Measurements from ENCODE around the gene NME3. TPM values are rescaled to one million over a fixed set of nuclear protein-coding genes. Genes with fewer than 3 reads are reported as not detected.

NME3 gene
- total and polyA plus RNA-seq, 2 of the 13 experiments (the other 11 are each of a cell fraction or from before 2014, with no cell fraction given): 10.4 to 15.9 TPM

GRCh38 chr16:1762196-1762878 lies 9.0 kb downstream of the NME3 start:
- Histone ChIP-seq H3K36me3 (replicated peaks in 1 of 2; ENCODE audit: control insufficient read depth in 1 of 2, insufficient read depth in 2 of 2, low read length in 2 of 2) (peaks cover 22 to 35% of the 10 kb centered on the region in 2 experiments; a peak in 4 of 5 replicates), H3K4me2 (ENCODE audit: low read depth, low read length) (no peak overlapping the region), H3K4me1 (ENCODE audit: insufficient read depth, low read length) (peaks cover 9% of the 10 kb centered on the region), H3K27ac (ENCODE audit: extremely low read length, insufficient read depth, low read length) (no peak overlapping the region), H3K9ac (ENCODE audit: insufficient read depth, low read depth, low read length) (no peak overlapping the region), H2AFZ (ENCODE audit: low read length) (no peak overlapping the region), H3K79me2 (ENCODE audit: insufficient read depth, low read length) (no peaks in the 10 kb centered on the region), H4K20me1 (ENCODE audit: insufficient read depth, low read length) (no peaks in the 10 kb centered on the region), H3K9me3 (ENCODE audit: low read length) (no peaks in the 10 kb centered on the region), H3K27me3 (ENCODE audit: control insufficient read depth in 1 of 2, insufficient read depth in 2 of 2, low read length in 2 of 2) (no peaks in the 10 kb centered on the region), H3K4me3 (replicated peaks in 1 of 3; ENCODE audit: insufficient read depth in 1 of 3, low read depth in 2 of 3, low read length in 3 of 3) (no peak overlapping the region)
- in situ Hi-C loops (cut with HindIII; ENCODE audit: extremely low pct_ligation_motif_present, low pct_unique_long_range_greater_than_20kb) (no loop called here), intact Hi-C loops (cut with micrococcal nuclease; ENCODE audit: unreplicated experiment) (no loop called here)
- ATAC-seq (no peak), DNase-seq (ENCODE audit: low spot score) (no peak), FAIRE-seq (no peak)
- ChIA-PET CTCF (ENCODE audit: low intra/inter-chr PET ratio, low total read pairs) (no interaction called here), POLR2A (no interaction called here)
- BruUV-seq (replicated peaks): no TSS peak
- 97% methylated on average over 20 of the region's 30 CpGs for WGBS (ENCODE audit: low lambda C conversion rate)
- TF ChIP-seq NR2F6 (IDR thresholded peaks at IDR 0.05) (no peak), NR2F6 (CRISPR knock-in tag; IDR thresholded peaks at IDR 0.05) (no peak), ZNF326 (CRISPR knock-in tag; IDR thresholded peaks at IDR 0.05; ENCODE audit: borderline replicate concordance) (no peak), ZNF552 (CRISPR knock-in tag; IDR thresholded peaks at IDR 0.05; ENCODE audit: borderline replicate concordance) (no peak), ZNF414 (CRISPR knock-in tag; IDR thresholded peaks at IDR 0.05) (no peak)

DNA sequence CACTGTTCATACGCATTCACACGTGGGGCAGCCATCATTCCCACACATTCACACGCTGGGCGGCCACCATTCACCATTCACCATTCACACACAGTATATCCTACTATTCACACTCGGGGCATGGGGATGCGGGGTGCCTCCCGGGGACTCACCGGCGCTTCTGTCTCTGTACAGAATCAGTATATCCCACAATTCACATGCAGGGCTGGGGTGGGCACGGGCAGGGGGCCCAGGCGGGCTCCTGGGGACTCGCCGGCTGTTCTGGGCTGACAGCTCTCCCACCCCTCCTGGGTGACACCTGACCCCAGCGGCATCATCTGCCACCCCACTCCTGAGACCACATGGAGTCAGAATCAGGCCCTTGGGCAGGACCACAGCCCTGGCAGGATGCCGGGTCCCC lies 9.6 kb downstream of the NME3 start:
- Histone ChIP-seq H3K9ac (ENCODE audit: insufficient read depth, low read depth, low read length) (no peak overlapping the region), H3K9me3 (ENCODE audit: low read length) (no peaks in the 10 kb centered on the region), H3K27me3 (ENCODE audit: control insufficient read depth in 1 of 2, insufficient read depth in 2 of 2, low read length in 2 of 2) (no peaks in the 10 kb centered on the region), H3K4me1 (ENCODE audit: insufficient read depth, low read length) (peaks cover 10% of the 10 kb centered on the region), H3K4me3 (replicated peaks in 1 of 3; ENCODE audit: insufficient read depth in 1 of 3, low read depth in 2 of 3, low read length in 3 of 3) (no peak overlapping the region), H3K27ac (ENCODE audit: extremely low read length, insufficient read depth, low read length) (no peak overlapping the region), H4K20me1 (ENCODE audit: insufficient read depth, low read length) (no peaks in the 10 kb centered on the region), H3K79me2 (ENCODE audit: insufficient read depth, low read length) (no peaks in the 10 kb centered on the region), H2AFZ (ENCODE audit: low read length) (no peak overlapping the region), H3K36me3 (replicated peaks in 1 of 2; ENCODE audit: control insufficient read depth in 1 of 2, insufficient read depth in 2 of 2, low read length in 2 of 2) (peaks cover 20 to 34% of the 10 kb centered on the region in 2 experiments; a peak in 4 of 5 replicates), H3K4me2 (ENCODE audit: low read depth, low read length) (no peak overlapping the region)
- intact Hi-C loops (cut with micrococcal nuclease; ENCODE audit: unreplicated experiment): no loop called here
- FAIRE-seq (no peak), DNase-seq (ENCODE audit: low spot score) (no peak), ATAC-seq (no peak)
- ChIA-PET CTCF (ENCODE audit: low intra/inter-chr PET ratio, low total read pairs) (no interaction called here), POLR2A (no interaction called here)
- in situ Hi-C loops (cut with HindIII; ENCODE audit: extremely low pct_ligation_motif_present, low pct_unique_long_range_greater_than_20kb): no loop called here
- 96% methylated on average over 8 of the region's 15 CpGs for WGBS (ENCODE audit: low lambda C conversion rate)
- no TSS peak for BruUV-seq (replicated peaks)
- TF ChIP-seq THAP8 (CRISPR knock-in tag; IDR thresholded peaks at IDR 0.05; ENCODE audit: borderline replicate concordance): no peak
- TF ChIP-seq ZBTB7A (CRISPR knock-in tag; IDR thresholded peaks at IDR 0.05): no peak
- no peak for TF ChIP-seq SMYD3 (CRISPR knock-in tag; IDR thresholded peaks at IDR 0.05)
- no peak for TF ChIP-seq GATA4 (IDR thresholded peaks at IDR 0.05; ENCODE audit: borderline replicate concordance, low read depth)
- no peak for TF ChIP-seq ZNF790 (CRISPR knock-in tag; IDR thresholded peaks at IDR 0.05; ENCODE audit: borderline replicate concordance)
- no peak for TF ChIP-seq ZMAT5 (CRISPR knock-in tag; IDR thresholded peaks at IDR 0.05; ENCODE audit: borderline replicate concordance, low read depth)
- no peak for TF ChIP-seq ISL2 (CRISPR knock-in tag; IDR thresholded peaks at IDR 0.05)
- TF ChIP-seq, protein P1, sequence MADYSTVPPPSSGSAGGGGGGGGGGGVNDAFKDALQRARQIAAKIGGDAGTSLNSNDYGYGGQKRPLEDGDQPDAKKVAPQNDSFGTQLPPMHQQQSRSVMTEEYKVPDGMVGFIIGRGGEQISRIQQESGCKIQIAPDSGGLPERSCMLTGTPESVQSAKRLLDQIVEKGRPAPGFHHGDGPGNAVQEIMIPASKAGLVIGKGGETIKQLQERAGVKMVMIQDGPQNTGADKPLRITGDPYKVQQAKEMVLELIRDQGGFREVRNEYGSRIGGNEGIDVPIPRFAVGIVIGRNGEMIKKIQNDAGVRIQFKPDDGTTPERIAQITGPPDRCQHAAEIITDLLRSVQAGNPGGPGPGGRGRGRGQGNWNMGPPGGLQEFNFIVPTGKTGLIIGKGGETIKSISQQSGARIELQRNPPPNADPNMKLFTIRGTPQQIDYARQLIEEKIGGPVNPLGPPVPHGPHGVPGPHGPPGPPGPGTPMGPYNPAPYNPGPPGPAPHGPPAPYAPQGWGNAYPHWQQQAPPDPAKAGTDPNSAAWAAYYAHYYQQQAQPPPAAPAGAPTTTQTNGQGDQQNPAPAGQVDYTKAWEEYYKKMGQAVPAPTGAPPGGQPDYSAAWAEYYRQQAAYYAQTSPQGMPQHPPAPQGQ (CRISPR knock-in tag; IDR thresholded peaks at IDR 0.05; ENCODE audit: borderline replicate concordance): no peak
- TF ChIP-seq SOX13 (IDR thresholded peaks at IDR 0.05): no peak
- no peak for TF ChIP-seq SOX13 (CRISPR knock-in tag; conservative IDR thresholded peaks at IDR 0.05 in 1 of 2, IDR thresholded peaks at IDR 0.05 in 1 of 2)
- TF ChIP-seq KDM5B (CRISPR knock-in tag; IDR thresholded peaks at IDR 0.05; ENCODE audit: borderline replicate concordance): no peak

All from HepG2 (cell line).